Measurements from ENCODE around the gene HES3.

HES3 gene

DNA sequence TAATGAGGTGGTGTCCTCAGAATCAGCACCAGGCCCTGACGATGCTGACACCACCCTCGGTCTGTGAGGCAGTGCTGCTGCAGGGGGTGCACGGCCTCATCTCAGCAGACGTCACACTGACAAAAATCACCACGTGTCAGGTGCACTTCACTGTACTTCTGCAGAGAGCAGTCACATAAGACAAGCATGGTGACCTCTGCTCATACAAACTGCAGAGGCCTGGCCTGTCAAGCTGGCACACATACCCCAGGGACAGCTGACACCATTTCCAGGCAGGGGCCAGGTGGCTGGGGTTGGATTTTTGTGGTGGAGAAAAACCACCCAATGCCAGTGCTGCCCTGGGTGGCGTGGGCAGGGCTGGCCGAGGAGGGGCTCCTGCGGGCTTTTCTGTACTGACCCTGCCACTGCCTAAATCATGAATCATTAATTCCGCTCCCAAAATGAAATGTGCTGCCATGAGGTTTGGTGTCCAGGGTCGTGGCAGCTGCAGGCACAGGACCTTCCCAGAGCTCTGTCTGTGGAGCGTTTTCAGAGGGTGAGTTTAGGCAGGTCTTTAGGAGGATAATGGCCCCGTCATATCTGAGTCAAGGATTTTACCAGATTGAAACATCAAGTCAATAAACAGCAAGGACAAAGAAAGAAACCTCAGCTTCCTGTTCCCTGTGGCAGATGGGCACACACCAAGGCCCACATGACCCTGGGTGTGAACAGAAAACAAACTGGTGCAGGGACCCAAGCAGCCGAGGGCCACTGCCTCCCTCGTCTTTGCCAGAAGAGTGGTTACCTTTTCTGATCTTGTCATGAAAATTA lies 50.3 kb downstream of the HES3 start:
- Histone ChIP-seq H3K4me3 (ENCODE audit: low read depth, low read length) (no peak overlapping the region), H3K4me1 (no peaks in the 10 kb centered on the region), H3K36me3 (ENCODE audit: control insufficient read depth, insufficient read depth, low read length) (no peaks in the 10 kb centered on the region), H3K79me2 (no peaks in the 10 kb centered on the region), H3K9ac (no peak overlapping the region), H3K9me3 (ENCODE audit: control insufficient read depth, low read length) (no peaks in the 10 kb centered on the region), H3K27me3 (ENCODE audit: control insufficient read depth, insufficient read depth, low read length) (no peaks in the 10 kb centered on the region), H3K4me2 (ENCODE audit: low read length) (no peak overlapping the region), H2AFZ (no peak overlapping the region), H3K27ac (no peak overlapping the region)
- TF ChIP-seq, protein P1, sequence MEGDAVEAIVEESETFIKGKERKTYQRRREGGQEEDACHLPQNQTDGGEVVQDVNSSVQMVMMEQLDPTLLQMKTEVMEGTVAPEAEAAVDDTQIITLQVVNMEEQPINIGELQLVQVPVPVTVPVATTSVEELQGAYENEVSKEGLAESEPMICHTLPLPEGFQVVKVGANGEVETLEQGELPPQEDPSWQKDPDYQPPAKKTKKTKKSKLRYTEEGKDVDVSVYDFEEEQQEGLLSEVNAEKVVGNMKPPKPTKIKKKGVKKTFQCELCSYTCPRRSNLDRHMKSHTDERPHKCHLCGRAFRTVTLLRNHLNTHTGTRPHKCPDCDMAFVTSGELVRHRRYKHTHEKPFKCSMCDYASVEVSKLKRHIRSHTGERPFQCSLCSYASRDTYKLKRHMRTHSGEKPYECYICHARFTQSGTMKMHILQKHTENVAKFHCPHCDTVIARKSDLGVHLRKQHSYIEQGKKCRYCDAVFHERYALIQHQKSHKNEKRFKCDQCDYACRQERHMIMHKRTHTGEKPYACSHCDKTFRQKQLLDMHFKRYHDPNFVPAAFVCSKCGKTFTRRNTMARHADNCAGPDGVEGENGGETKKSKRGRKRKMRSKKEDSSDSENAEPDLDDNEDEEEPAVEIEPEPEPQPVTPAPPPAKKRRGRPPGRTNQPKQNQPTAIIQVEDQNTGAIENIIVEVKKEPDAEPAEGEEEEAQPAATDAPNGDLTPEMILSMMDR (IDR thresholded peaks at IDR 0.05), result no peak

DNA sequence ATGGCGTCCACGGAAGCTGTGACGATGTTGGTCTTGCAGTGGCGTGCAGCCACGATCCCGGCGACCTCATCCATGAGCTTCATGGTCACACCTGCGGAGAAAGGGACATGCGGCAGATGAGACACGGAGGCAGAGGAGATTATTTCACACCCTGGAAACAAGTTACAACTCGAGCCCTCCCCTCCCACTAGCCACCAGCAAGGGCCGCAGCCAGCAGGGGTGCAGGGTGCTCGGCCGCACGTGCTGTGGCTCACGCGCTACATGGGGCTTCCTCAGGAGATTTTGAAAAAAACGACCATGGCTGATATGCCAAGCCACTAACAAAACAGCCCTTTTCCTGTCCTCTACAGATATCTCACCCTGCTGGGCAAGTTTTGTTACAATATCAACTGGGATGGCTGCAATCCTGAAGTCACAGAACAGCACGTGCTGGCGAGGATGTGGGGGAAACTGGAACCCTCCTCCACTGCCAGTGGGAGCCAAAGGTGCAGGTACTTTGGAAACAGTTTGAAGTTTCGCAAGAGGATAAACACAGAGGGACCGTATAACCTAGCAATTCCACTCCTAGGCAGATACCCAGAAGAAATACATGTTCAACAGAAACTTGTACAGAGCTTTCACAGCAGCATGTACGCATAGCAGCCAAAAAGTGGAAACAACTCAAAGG lies 51.0 kb downstream of the HES3 start:
- no peak overlapping the region for H3K4me3 ChIP-seq (ENCODE audit: low read depth, low read length)
- no peaks in the 10 kb centered on the region for H3K9me3 ChIP-seq (ENCODE audit: control insufficient read depth, low read length)
- H3K27ac ChIP-seq, result no peak overlapping the region
- H3K79me2 ChIP-seq, result no peaks in the 10 kb centered on the region
- H2AFZ ChIP-seq, result no peak overlapping the region
- TF ChIP-seq, protein P1 (IDR thresholded peaks at IDR 0.05), result no peak
- H3K9ac ChIP-seq, result no peak overlapping the region
- no peaks in the 10 kb centered on the region for H3K4me1 ChIP-seq
- no peaks in the 10 kb centered on the region for H3K27me3 ChIP-seq (ENCODE audit: control insufficient read depth, insufficient read depth, low read length)
- no peak overlapping the region for H3K4me2 ChIP-seq (ENCODE audit: low read length)
- H3K36me3 ChIP-seq (ENCODE audit: control insufficient read depth, insufficient read depth, low read length), result no peaks in the 10 kb centered on the region

Data from parathyroid adenoma (tissue), 2 donors.